ENCODE measurements around the gene KRIT1.
"Not testable (repeated sequence)": the region's sequence is repeated elsewhere in the genome, so short reads cannot be mapped to it uniquely, and the experiment has no call there.

The KRIT1 gene

DNA sequence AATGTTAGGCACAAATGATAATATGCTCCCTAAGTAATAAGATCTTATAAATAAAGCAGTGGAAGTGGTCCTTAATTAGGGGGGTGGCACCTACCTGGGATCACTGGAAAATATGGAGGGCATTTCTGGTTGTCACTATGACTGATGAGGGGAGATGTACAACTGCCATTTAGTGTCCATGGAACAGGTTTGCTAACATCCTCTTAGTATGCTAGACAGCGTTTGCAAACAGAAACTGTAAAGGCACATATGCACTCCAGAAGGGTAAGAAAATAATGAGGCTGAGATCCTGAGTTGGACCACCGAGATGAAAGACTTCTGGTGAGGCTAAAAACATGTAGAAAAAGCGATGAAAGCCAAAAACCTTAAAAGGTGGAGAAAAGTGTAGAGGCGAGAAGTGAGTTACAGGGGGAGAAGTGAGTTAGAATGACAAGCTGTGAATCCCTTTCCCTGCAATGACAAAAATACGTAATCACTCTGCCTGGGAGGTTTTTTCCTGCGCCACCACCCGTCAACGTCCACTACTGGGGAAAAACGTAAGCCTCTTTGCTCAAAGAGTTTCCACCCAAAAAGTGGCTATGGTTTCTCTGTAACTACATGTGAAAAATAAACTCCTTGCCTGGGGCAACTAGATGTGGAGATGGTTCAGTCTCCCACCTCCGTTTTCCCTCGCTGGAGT lies 767 bp downstream of the KRIT1 start:
- Histone ChIP-seq H3K9ac (ENCODE audit: low read depth, low read length) (peak overlapping the region; percentile 94), H3K36me3 (ENCODE audit: control insufficient read depth, insufficient read depth, low read length) (no peaks in the 10 kb centered on the region), H3K4me3 (ENCODE audit: low read depth, low read length) (peak overlapping the region; percentile 99), H3K4me1 (ENCODE audit: control insufficient read depth, insufficient read depth, low read length) (no peaks in the 10 kb centered on the region), H3K9me3 (ENCODE audit: control insufficient read depth, insufficient read depth, low read length) (no peaks in the 10 kb centered on the region), H3K27me3 (ENCODE audit: control insufficient read depth, insufficient read depth, low read length) (no peaks in the 10 kb centered on the region)

- Histone ChIP-seq H3K4me3 (ENCODE audit: low read depth, low read length) (no peak overlapping the region), H3K9ac (ENCODE audit: low read depth, low read length) (no peak overlapping the region), H3K9me3 (ENCODE audit: control insufficient read depth, insufficient read depth, low read length) (no peaks in the 10 kb centered on the region), H3K4me1 (ENCODE audit: control insufficient read depth, insufficient read depth, low read length) (no peaks in the 10 kb centered on the region), H3K27me3 (ENCODE audit: control insufficient read depth, insufficient read depth, low read length) (no peaks in the 10 kb centered on the region), H3K36me3 (ENCODE audit: control insufficient read depth, insufficient read depth, low read length) (no peaks in the 10 kb centered on the region)
Observed at GRCh38 chr7:92242972-92243371, 2.7 kb downstream of the KRIT1 start.

DNA sequence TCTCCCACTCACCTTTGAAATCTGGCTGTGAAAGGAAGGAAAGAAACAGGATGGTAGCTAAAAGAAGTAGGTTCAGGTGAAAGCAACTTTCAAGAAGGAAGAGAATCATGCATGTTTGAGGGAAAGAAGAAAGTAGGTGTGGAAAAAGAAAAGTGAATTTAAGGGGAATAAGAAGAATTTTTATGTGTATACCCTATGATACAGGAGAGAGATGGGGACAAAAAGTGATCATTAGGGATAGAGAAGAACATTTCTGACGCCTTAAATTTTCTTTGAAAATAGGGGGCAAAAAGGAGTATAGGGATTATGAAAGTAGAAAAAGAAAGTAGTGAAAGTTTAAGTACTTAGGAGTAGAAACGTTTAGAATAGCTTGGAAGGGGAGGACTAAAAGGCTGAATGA lies 15.2 kb downstream of the KRIT1 start:
- Histone ChIP-seq H3K9me3 (ENCODE audit: control insufficient read depth, insufficient read depth, low read length) (no peaks in the 10 kb centered on the region), H3K4me3 (ENCODE audit: low read depth, low read length) (no peak overlapping the region), H3K27me3 (ENCODE audit: control insufficient read depth, insufficient read depth, low read length) (no peaks in the 10 kb centered on the region), H3K4me1 (ENCODE audit: control insufficient read depth, insufficient read depth, low read length) (no peaks in the 10 kb centered on the region), H3K9ac (ENCODE audit: low read depth, low read length) (no peak overlapping the region), H3K36me3 (ENCODE audit: control insufficient read depth, insufficient read depth, low read length) (no peaks in the 10 kb centered on the region)

- Histone ChIP-seq H3K9ac (ENCODE audit: low read depth, low read length) (no peak overlapping the region), H3K27me3 (ENCODE audit: control insufficient read depth, insufficient read depth, low read length) (no peaks in the 10 kb centered on the region), H3K9me3 (ENCODE audit: control insufficient read depth, insufficient read depth, low read length) (no peaks in the 10 kb centered on the region), H3K36me3 (ENCODE audit: control insufficient read depth, insufficient read depth, low read length) (no peaks in the 10 kb centered on the region), H3K4me3 (ENCODE audit: low read depth, low read length) (no peak overlapping the region), H3K4me1 (ENCODE audit: control insufficient read depth, insufficient read depth, low read length) (no peaks in the 10 kb centered on the region)
Observed at GRCh38 chr7:92228742-92229141, 17.0 kb downstream of the KRIT1 start.

DNA sequence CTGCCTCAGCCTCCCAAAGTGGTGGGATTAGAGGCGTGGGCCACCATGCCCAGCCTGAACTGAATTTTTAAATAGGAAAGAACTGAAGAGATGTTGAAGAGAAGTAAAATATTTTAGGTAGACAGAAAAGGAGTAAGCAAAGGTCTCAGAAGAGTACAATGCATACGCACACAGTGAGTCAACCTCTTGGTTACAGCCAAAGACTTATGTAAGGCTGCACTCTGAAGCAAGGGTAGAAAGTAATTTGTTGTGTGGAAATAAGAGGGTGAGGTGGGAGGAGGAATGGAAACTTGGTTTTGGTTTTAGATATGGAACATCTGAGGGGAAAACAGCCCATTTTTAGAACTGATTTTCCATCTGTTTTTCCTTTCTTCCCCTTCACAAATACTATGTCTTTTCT lies 17.6 kb downstream of the KRIT1 start:
- H3K9me3 ChIP-seq (ENCODE audit: control insufficient read depth, insufficient read depth, low read length) = no peaks in the 10 kb centered on the region
- H3K27me3 ChIP-seq (ENCODE audit: control insufficient read depth, insufficient read depth, low read length) = no peaks in the 10 kb centered on the region
- no peaks in the 10 kb centered on the region for H3K4me1 ChIP-seq (ENCODE audit: control insufficient read depth, insufficient read depth, low read length)
- no peaks in the 10 kb centered on the region for H3K36me3 ChIP-seq (ENCODE audit: control insufficient read depth, insufficient read depth, low read length)
- no peak overlapping the region for H3K9ac ChIP-seq (ENCODE audit: low read depth, low read length)
- H3K4me3 ChIP-seq (ENCODE audit: low read depth, low read length) = no peak overlapping the region

DNA sequence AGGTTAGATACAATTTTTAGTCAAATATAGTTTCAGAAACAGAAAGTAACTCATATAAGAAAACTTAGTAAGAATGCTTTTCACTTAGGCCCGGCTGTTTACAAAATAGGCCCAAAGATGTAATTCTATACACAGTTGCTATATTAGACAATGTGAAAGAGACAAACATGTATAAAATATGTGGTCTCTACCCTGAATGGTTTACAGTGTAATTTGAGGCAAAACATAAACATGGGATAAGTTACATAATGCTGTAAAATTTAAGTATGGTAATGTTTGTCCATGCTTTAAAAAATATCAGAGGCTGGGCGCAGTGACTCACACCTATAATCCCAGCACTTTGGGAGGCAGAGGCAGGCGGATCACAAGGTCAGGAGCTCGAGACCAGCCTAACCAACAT lies 18.7 kb downstream of the KRIT1 start:
- H3K4me3 ChIP-seq (ENCODE audit: low read depth, low read length) = no peak overlapping the region
- H3K9ac ChIP-seq (ENCODE audit: low read depth, low read length) = no peak overlapping the region

DNA sequence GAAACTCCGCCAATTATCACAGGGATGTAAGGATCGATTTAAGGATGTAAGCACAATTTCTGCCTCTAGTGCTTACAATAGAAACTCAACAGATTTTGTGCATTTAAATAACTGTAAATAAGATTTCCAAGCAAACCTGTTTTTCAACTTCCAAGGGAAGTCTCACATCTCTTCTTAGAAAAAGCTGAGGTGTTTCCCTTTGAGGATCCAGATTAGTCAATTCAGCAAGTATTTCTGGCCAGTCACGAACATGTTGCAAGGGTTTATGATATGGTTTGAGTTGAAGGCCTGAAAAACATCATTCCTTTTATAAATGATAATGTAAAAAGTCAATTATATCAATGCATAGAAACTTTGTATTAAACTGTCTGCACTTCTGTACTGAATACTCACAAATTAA lies 23.9 kb downstream of the KRIT1 start:
- no peaks in the 10 kb centered on the region for H3K9me3 ChIP-seq (ENCODE audit: control insufficient read depth, insufficient read depth, low read length)
- H3K4me3 ChIP-seq (ENCODE audit: low read depth, low read length) = no peak overlapping the region
- H3K4me1 ChIP-seq (ENCODE audit: control insufficient read depth, insufficient read depth, low read length) = no peaks in the 10 kb centered on the region
- H3K9ac ChIP-seq (ENCODE audit: low read depth, low read length) = no peak overlapping the region
- H3K36me3 ChIP-seq (ENCODE audit: control insufficient read depth, insufficient read depth, low read length) = peaks cover 7% of the 10 kb centered on the region
- no peaks in the 10 kb centered on the region for H3K27me3 ChIP-seq (ENCODE audit: control insufficient read depth, insufficient read depth, low read length)

More for the DNA sequence above, 18.7 kb downstream of the KRIT1 start:
- no peaks in the 10 kb centered on the region for H3K27me3 ChIP-seq (ENCODE audit: control insufficient read depth, insufficient read depth, low read length)
- H3K9me3 ChIP-seq (ENCODE audit: control insufficient read depth, insufficient read depth, low read length) = no peaks in the 10 kb centered on the region
- H3K36me3 ChIP-seq (ENCODE audit: control insufficient read depth, insufficient read depth, low read length) = no peaks in the 10 kb centered on the region
- H3K4me1 ChIP-seq (ENCODE audit: control insufficient read depth, insufficient read depth, low read length) = no peaks in the 10 kb centered on the region

DNA sequence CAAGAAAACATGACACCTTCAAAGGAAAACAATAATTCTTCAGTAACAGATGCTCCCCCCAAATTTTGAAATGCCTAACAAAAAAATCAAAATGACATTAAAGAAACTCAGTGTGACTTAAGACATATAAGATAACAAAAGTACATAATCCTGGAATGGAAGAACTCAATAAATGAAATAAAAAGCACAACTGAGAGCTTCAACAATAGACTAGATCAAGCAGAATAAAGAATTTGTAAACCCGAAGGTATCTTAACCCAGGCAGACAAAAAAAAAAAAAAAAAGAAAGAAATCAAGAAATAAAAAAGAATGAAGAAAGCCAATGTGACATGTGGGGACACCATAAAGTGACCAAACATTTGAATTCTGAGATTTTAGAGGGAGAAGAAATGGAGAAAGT lies 39.0 kb downstream of the KRIT1 start:
- Histone ChIP-seq H3K27me3 (ENCODE audit: control insufficient read depth, insufficient read depth, low read length) (no peaks in the 10 kb centered on the region), H3K36me3 (ENCODE audit: control insufficient read depth, insufficient read depth, low read length) (peaks cover 2% of the 10 kb centered on the region), H3K9me3 (ENCODE audit: control insufficient read depth, insufficient read depth, low read length) (no peaks in the 10 kb centered on the region), H3K9ac (ENCODE audit: low read depth, low read length) (no peak overlapping the region), H3K4me1 (ENCODE audit: control insufficient read depth, insufficient read depth, low read length) (no peaks in the 10 kb centered on the region), H3K4me3 (ENCODE audit: low read depth, low read length) (no peak overlapping the region)

DNA sequence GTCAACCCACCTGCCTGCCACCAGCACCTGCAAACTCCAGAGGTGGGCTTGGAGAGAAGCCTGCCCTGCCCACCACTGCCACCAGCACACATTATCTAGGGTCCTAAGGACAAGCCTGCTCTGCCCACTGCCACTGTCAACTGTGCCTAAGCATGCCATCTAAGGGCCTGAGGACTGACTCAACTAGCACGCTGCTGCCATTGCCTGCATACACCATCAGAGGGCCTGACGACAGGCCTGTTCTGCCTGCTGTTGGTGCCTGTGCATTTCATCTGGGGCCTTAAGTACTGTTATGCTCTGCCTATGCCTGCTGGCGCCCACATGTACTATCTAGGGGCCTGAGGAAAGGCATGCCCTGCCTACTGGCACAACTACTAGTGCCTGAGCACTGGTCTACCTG lies 39.7 kb downstream of the KRIT1 start:
- H3K9ac ChIP-seq (ENCODE audit: low read depth, low read length) = no peak overlapping the region
- H3K36me3 ChIP-seq (ENCODE audit: control insufficient read depth, insufficient read depth, low read length) = peaks cover 2% of the 10 kb centered on the region

GRCh38 chr7:92200791-92201190 lies 44.9 kb downstream of the KRIT1 start:
- no peaks in the 10 kb centered on the region for H3K27me3 ChIP-seq (ENCODE audit: control insufficient read depth, insufficient read depth, low read length)
- no peaks in the 10 kb centered on the region for H3K9me3 ChIP-seq (ENCODE audit: control insufficient read depth, insufficient read depth, low read length)
- H3K36me3 ChIP-seq (ENCODE audit: control insufficient read depth, insufficient read depth, low read length) = peaks cover 2% of the 10 kb centered on the region
- H3K9ac ChIP-seq (ENCODE audit: low read depth, low read length) = no peak overlapping the region
- no peaks in the 10 kb centered on the region for H3K4me1 ChIP-seq (ENCODE audit: control insufficient read depth, insufficient read depth, low read length)
- no peak overlapping the region for H3K4me3 ChIP-seq (ENCODE audit: low read depth, low read length)

More for the DNA sequence above, 39.7 kb downstream of the KRIT1 start:
- H3K4me3 ChIP-seq (ENCODE audit: low read depth, low read length) = no peak overlapping the region
- no peaks in the 10 kb centered on the region for H3K9me3 ChIP-seq (ENCODE audit: control insufficient read depth, insufficient read depth, low read length)
- no peaks in the 10 kb centered on the region for H3K4me1 ChIP-seq (ENCODE audit: control insufficient read depth, insufficient read depth, low read length)
- no peaks in the 10 kb centered on the region for H3K27me3 ChIP-seq (ENCODE audit: control insufficient read depth, insufficient read depth, low read length)

DNA sequence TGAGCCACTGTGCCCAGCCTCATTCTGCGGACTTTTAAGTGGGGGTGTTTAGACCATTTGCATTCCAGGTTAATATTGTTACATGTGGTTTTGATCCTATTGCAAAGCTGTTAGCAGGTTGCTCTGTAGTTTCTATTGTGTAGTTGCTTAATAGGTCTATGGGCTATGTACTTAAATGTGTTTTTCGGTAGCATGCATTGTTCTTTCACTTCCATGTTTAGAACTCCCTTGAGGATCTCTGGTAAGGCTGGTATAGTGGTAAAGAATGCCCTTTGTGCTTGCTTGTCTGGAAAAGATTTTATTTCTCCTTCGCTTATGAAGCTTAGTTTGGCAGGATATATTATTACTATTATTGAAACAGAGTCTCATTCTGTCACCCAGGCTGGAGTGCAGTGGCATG lies 53.4 kb downstream of the KRIT1 start:
- no peak overlapping the region for H3K9ac ChIP-seq (ENCODE audit: low read depth, low read length)
- no peaks in the 10 kb centered on the region for H3K27me3 ChIP-seq (ENCODE audit: control insufficient read depth, insufficient read depth, low read length)
- H3K4me1 ChIP-seq (ENCODE audit: control insufficient read depth, insufficient read depth, low read length) = no peaks in the 10 kb centered on the region
- H3K9me3 ChIP-seq (ENCODE audit: control insufficient read depth, insufficient read depth, low read length) = peaks cover 4% of the 10 kb centered on the region
- no peaks in the 10 kb centered on the region for H3K36me3 ChIP-seq (ENCODE audit: control insufficient read depth, insufficient read depth, low read length)
- H3K4me3 ChIP-seq (ENCODE audit: low read depth, low read length) = no peak overlapping the region

GRCh38 chr7:92189246-92189645 lies 56.5 kb downstream of the KRIT1 start:
- H3K4me1 ChIP-seq (ENCODE audit: control insufficient read depth, insufficient read depth, low read length); H3K9me3 ChIP-seq (ENCODE audit: control insufficient read depth, insufficient read depth, low read length); H3K36me3 ChIP-seq (ENCODE audit: control insufficient read depth, insufficient read depth, low read length); H3K4me3 ChIP-seq (ENCODE audit: low read depth, low read length); H3K27me3 ChIP-seq (ENCODE audit: control insufficient read depth, insufficient read depth, low read length); H3K9ac ChIP-seq (ENCODE audit: low read depth, low read length): not testable (repeated sequence)

All from iPS-15b (cell line).